Spleen (tissue), 11 donors: ENCODE measurements around the gene ASIC4. TPM values are rescaled to one million over a fixed set of nuclear protein-coding genes. Genes with fewer than 3 reads are reported as not detected.
A peak's percentile ranks its signal among the peaks of the same experiment; 100 is the strongest.

Experiments used
- DNase-seq: peaks from one replicate; pipeline ENCODE4 v3.0.0-alpha.2; 2020
- H3K27ac ChIP-seq, 8 donors: fragments of 200-600 bp; sonication (generic) in 7 of 8; 1 replicate in 4 of 8; 2 replicates in 4 of 8; pipeline versions ENCODE4 v1.5.0 to v1.8.0; 2016 to 2021; ENCODE audit warnings: inconsistent platforms in 4 of 8, mild to moderate bottlenecking in 4 of 8, moderate library complexity in 1 of 8
- H3K27me3 ChIP-seq, 7 donors: fragments of 200-600 bp; sonication (generic) in 6 of 7; replicated peaks in 1 of 7; 1 replicate in 4 of 7; 2 replicates in 3 of 7; pipeline versions ENCODE4 v1.5.0 to v1.8.0; 2016 to 2021; ENCODE audit warnings: inconsistent platforms in 3 of 7, mild to moderate bottlenecking in 1 of 7
- H3K36me3 ChIP-seq, 6 donors: fragments of 200-600 bp; sonication (generic) in 5 of 6; 1 replicate in 4 of 6; 2 replicates in 2 of 6; pipeline versions ENCODE4 v1.5.0 to v1.8.0; 2016 to 2021; ENCODE audit warnings: inconsistent platforms in 2 of 6
- H3K4me1 ChIP-seq, 6 donors: fragments of 200-600 bp; sonication (generic) in 5 of 6; 1 replicate in 3 of 6; 2 replicates in 3 of 6; pipeline versions ENCODE4 v1.5.0 to v1.8.0; 2016 to 2021; ENCODE audit warnings: inconsistent platforms in 3 of 6
- H3K4me3 ChIP-seq, 8 donors: fragments of 200-600 bp; sonication (generic) in 7 of 8; 1 replicate in 4 of 8; 2 replicates in 4 of 8; pipeline versions ENCODE4 v1.5.0 to v1.8.0; 2016 to 2021; ENCODE audit warnings: inconsistent platforms in 4 of 8, mild to moderate bottlenecking in 4 of 8, moderate library complexity in 2 of 8
- H3K9me3 ChIP-seq, 8 donors: fragments of 200-600 bp; sonication (generic) in 7 of 8; 1 replicate in 4 of 8; 2 replicates in 4 of 8; pipeline versions ENCODE4 v1.5.0 to v1.8.0; 2016 to 2021; ENCODE audit warnings: inconsistent platforms in 4 of 8
- POLR2A ChIP-seq, 3 donors: fragments of 450-650 bp; IDR thresholded peaks; one replicate each; pipeline ENCODE4 v1.5.1; 2017; ENCODE audit warnings: antibody characterized with exemption in 3 of 3, mild to moderate bottlenecking in 1 of 3
- POLR2AphosphoS5 ChIP-seq, 3 donors: sonication (generic); formaldehyde crosslinking; IDR thresholded peaks; one replicate each; pipeline ENCODE4 v1.5.1; 2017; ENCODE audit warnings: antibody characterized with exemption in 3 of 3
- WGBS, 5 donors: extraction: QIAGEN DNeasy Blood & Tissue Kit in 3 of 5; methylation state at CpG; one replicate each; pipeline versions ENCODE4 v1.1.5 to v1.1.7; 2013 to 2018; 5-methylcytosine and 5-hydroxymethylcytosine counted together
- intact Hi-C: fragments of 100-400 bp; cut with DNase I; formaldehyde crosslinking; loops from one replicate; pipeline ENCODE4 v1.15.0; 2023; ENCODE audit warnings: low total_unique reads
- polyA plus RNA-seq, 3 donors: library from polyadenylated mRNA; stranded (reverse); fragments of 200-250 nt; gene quantifications; one replicate each; pipeline ENCODE4 v1.2.1, GENCODE V29; 2013
- total RNA-seq, 7 donors: library from RNA; depleted of rRNA in 3 of 7; stranded (reverse); fragments of >200 nt in 3 of 7; fragmentation: NEBNext Ultra II Directional in 4 of 7; extraction: Animal tissue kit (Norgen Biotek cat#: 25700) in 4 of 7; gene quantifications; one replicate each; pipeline versions ENCODE4 v1.1.0 to v1.2.1, GENCODE V29; 2016 to 2021
- TF ChIP-seq, protein P1 (sequence below), 11 experiments: fragments of 200-600 bp in 7 of 11; fragments of 450-650 bp in 4 of 11; sonication (generic) in 4 of 11; IDR thresholded peaks in 8 of 11; conservative IDR thresholded peaks in 3 of 11; 1 replicate in 7 of 11; 2 replicates in 4 of 11; pipeline versions ENCODE4 v1.4.0 to v1.8.0; 2016 to 2021; ENCODE audit warnings: antibody characterized with exemption in 11 of 11, inconsistent platforms in 4 of 11, mild to moderate bottlenecking in 1 of 11
- donor health status: healthy with polysubstance abuse.
- donor health status: DM: no; HTN: no; CAD: no; lungs with moderate emphysema.
- donor health status: DM: no; HTN: no; CAD: no.
- donor health status: Bipolar disorder and iron deficiency.
- donor health status: healthy.
- donor health status: DM: no; HTN: no; CAD: no.
- donor health status: DM: yes; HTN: yes; CAD: no.

Gene ASIC4
- total and polyA plus RNA-seq, 10 donors, result 0.04 to 0.32 (median 0.05) TPM; not detected in 6

DNA sequence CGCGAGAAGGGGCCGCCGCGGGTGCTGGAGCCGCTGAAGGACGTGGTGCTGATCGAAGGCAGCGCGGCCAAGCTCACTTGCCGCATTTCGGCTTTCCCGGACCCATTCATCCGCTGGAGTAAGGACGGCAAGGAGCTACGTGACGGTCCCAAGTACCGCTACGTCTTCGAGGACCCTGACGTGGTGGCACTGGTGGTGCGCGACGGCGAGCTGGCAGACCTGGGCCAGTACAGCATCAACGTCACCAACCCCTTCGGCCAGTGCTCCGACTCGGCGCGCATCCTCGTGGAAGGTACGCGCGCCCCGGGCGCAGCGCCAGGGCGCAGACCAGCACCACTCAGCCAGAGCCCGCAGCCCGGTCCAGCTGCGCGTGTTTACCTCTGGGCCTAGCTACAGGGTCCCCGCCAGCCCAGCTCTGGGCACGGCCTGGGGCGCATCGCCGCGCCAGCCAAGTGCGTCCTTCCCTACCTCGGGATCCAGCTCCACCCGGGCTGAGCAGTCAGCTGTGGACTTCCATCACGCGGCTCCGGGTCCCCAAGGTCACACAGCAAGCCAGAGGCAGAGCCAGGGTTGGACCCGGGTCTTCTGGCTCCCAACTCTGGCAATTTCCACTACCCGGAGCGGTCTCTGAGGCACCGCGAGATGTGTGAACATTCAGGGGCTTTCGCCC lies 17.3 kb upstream of the ASIC4 start:
- intact Hi-C loops, result no loop called here
- 7 to 35% (median 9%) methylated on average over 17 to 61 of the region's 61 CpGs for WGBS, 5 donors
- DNase-seq, result peak; percentile 85
- peak overlapping the region in 6 of 8 donors; percentile 76 to 94 (median 81) for H3K4me3 ChIP-seq
- peak overlapping the region in 2 of 8 donors; percentile 96 for H3K27ac ChIP-seq
- peaks cover 8 to 63% (median 57%) of the 10 kb centered on the region in 7 donors for H3K27me3 ChIP-seq
- peaks cover 0 to 11% (median 1%) of the 10 kb centered on the region in 6 donors for H3K36me3 ChIP-seq
- peaks cover 19 to 49% (median 32%) of the 10 kb centered on the region in 6 donors for H3K4me1 ChIP-seq
- no peaks in the 10 kb centered on the region for H3K9me3 ChIP-seq
- TF ChIP-seq POLR2AphosphoS5 (IDR thresholded peaks at IDR 0.05), result no peak
- TF ChIP-seq POLR2A (IDR thresholded peaks at IDR 0.05), result no peak
- TF ChIP-seq, protein P1, sequence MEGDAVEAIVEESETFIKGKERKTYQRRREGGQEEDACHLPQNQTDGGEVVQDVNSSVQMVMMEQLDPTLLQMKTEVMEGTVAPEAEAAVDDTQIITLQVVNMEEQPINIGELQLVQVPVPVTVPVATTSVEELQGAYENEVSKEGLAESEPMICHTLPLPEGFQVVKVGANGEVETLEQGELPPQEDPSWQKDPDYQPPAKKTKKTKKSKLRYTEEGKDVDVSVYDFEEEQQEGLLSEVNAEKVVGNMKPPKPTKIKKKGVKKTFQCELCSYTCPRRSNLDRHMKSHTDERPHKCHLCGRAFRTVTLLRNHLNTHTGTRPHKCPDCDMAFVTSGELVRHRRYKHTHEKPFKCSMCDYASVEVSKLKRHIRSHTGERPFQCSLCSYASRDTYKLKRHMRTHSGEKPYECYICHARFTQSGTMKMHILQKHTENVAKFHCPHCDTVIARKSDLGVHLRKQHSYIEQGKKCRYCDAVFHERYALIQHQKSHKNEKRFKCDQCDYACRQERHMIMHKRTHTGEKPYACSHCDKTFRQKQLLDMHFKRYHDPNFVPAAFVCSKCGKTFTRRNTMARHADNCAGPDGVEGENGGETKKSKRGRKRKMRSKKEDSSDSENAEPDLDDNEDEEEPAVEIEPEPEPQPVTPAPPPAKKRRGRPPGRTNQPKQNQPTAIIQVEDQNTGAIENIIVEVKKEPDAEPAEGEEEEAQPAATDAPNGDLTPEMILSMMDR (IDR thresholded peaks at IDR 0.05 in 8 of 11, conservative IDR thresholded peaks at IDR 0.05 in 3 of 11), result no peak

DNA sequence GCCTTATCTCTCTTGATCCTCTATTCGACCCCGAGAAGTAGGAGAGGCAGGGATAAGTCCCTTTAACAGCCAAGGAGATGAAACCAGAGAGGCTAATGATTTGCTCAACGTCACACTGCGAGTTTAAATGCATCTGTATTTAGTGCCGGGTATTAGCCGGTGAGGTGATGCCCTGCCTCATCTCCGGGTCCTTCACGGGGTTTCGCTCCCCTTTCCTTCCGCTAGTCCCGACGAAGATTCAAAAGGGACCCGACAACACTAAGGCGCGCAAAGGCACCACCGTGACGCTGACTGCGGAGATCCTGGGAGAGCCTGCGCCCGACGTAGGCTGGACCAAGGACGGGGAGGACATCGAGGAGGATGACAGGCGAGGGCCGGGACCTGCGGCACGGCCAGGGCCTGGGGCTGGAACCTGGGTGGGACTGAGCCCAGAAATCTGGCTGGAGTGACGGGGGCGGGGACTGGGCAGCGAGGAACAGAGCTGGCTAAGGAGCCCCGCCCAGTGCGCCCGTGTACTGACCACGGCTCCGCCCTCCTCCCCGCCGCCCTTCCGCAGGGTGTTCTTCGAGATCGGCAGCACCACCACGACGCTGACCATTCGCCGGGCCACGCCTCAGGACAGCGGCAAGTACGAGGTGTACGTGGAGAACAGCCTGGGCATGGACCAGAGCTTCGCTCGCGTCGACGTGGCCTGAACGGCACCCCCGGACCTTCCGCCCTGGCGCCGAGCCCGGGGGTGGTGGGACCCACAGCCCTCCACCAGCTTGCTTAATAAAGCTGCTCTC lies 16.6 kb upstream of the ASIC4 start:
- H3K9me3 ChIP-seq, result no peaks in the 10 kb centered on the region
- WGBS, 5 donors, result 3 to 6% (median 3%) methylated on average over 46 to 59 of the region's 59 CpGs
- intact Hi-C loops, result no loop called here
- H3K27ac ChIP-seq, result peak overlapping the region; percentile 79 to 96 (median 93)
- peaks cover 0 to 18% (median 5%) of the 10 kb centered on the region in 6 donors for H3K36me3 ChIP-seq
- H3K4me1 ChIP-seq, result peaks cover 19 to 49% (median 32%) of the 10 kb centered on the region in 6 donors
- H3K4me3 ChIP-seq, result peak overlapping the region; percentile 71 to 94 (median 80)
- peaks cover 8 to 55% (median 50%) of the 10 kb centered on the region in 7 donors for H3K27me3 ChIP-seq
- TF ChIP-seq, protein P1 (IDR thresholded peaks at IDR 0.05 in 8 of 11, conservative IDR thresholded peaks at IDR 0.05 in 3 of 11), result no peak
- peak in 1 of 3 donors; percentile 49 for TF ChIP-seq POLR2A (IDR thresholded peaks at IDR 0.05)
- peak; percentile 88 to 94 (median 90) for TF ChIP-seq POLR2AphosphoS5 (IDR thresholded peaks at IDR 0.05)
- peak; percentile 96 for DNase-seq

DNA sequence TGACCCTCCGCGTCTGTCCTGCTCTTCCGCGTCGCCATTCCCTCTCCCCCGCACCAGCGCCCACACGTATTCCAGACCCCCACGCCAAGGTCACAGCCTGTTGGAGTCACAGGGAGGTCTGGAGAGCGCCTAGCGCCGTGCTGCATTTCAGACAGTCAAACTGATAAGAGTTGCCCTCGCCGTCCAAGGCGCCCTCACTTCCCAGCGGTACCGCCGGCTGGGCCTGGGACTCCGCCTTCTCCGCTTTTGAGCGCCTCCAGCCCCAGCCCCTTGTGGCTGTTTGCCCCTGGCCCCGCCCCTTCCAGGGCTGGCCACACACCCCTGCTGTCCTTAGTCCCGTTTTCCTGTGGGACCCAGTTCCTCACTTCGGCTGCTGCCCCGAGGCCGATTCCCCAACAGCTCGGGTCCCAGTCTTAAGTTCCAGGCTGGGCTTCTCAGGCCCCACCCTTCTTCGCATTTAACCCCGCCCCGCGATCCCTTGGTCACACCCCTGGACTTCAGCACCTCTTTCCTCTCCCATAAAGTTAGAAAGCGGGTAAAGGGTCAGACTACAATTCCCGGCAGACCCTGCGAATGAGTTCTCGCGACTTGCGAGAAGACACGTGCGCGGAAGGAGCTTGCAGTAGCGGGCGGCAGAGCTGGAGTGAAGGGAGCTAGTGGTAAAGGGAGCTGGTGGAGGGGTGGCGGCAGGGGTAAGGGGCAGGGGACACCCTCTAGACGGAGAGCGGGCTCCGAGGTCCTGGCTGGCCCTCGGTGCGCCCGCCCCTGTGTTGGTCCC lies 15.8 kb upstream of the ASIC4 start, which contains the start of gene GMPPA:
Gene GMPPA (plus strand): TSS at position 612 of the 778 bp plus-strand sequence. CDS start 1,085 bp downstream, outside the sequence.
- peak; percentile 98 for DNase-seq
- Histone ChIP-seq H3K9me3 (no peaks in the 10 kb centered on the region), H3K4me3 (peak within 1 kb of the TSS; percentile 71 to 94 (median 80)), H3K27me3 (peaks cover 8 to 48% (median 43%) of the 10 kb centered on the region in 7 donors), H3K4me1 (peaks cover 19 to 49% (median 32%) of the 10 kb centered on the region in 6 donors), H3K36me3 (peaks cover 0 to 26% (median 10%) of the 10 kb centered on the region in 6 donors), H3K27ac (peak within 1 kb of the TSS; percentile 79 to 96 (median 93))
- intact Hi-C loops, result no loop called here
- WGBS, 5 donors, result 0 to 1% (median 1%) methylated on average over 49 of the region's 49 CpGs
- TF ChIP-seq POLR2A (IDR thresholded peaks at IDR 0.05) (peak in 1 of 3 donors; percentile 28), POLR2AphosphoS5 (IDR thresholded peaks at IDR 0.05) (peak; percentile 91 to 99 (median 96))
- TF ChIP-seq, protein P1 (IDR thresholded peaks at IDR 0.05 in 8 of 11, conservative IDR thresholded peaks at IDR 0.05 in 3 of 11), result peak in 6 of 11 experiments; percentile 18 to 44 (median 29)
